ENCODE data around the gene SLC35G2.

- TF ChIP-seq EZH2 (IDR thresholded peaks at IDR 0.05; ENCODE audit: insufficient read depth, low read length) (no peak), CTCF (IDR thresholded peaks at IDR 0.05; ENCODE audit: insufficient read depth, low read depth, low read length) (no peak)
These were observed 37.7 kb downstream of the SLC35G2 start for GRCh38 chr3:136856665-136857064.

All from astrocyte (in vitro differentiated cells and primary cell).